ENCODE measurements around the gene ALMS1.

The ALMS1 gene

GRCh38 chr2:73487112-73487657 lies 101.5 kb downstream of the ALMS1 start:
- TF ChIP-seq EZH2 (optimal IDR thresholded peaks at IDR 0.05; ENCODE audit: low read depth, low read length): no peak
- TF ChIP-seq CTCF (IDR thresholded peaks at IDR 0.05; ENCODE audit: low read length): no peak
- no peak for TF ChIP-seq EZH2phosphoT487 (IDR thresholded peaks at IDR 0.05; ENCODE audit: low read length)
- H3K79me2 ChIP-seq (ENCODE audit: low read length): no peaks in the 10 kb centered on the region
- no peaks in the 10 kb centered on the region for H3K27me3 ChIP-seq (replicated peaks; ENCODE audit: insufficient read depth, low read length)
- H2AFZ ChIP-seq (ENCODE audit: low read length): no peak overlapping the region
- no peaks in the 10 kb centered on the region for H3F3A ChIP-seq (ENCODE audit: insufficient read depth, low read length)
- H3K9ac ChIP-seq (ENCODE audit: low read length): no peak overlapping the region
- H4K20me1 ChIP-seq (ENCODE audit: insufficient read depth, low read length): no peaks in the 10 kb centered on the region
- H3K9me2 ChIP-seq (replicated peaks; ENCODE audit: insufficient read depth, low read length): no peaks in the 10 kb centered on the region
- H3K4me2 ChIP-seq (ENCODE audit: low read depth, low read length): no peak overlapping the region
- DNase-seq: no peak
- no peak overlapping the region for H3K4me3 ChIP-seq (ENCODE audit: low read length)
- H3K27ac ChIP-seq (ENCODE audit: low read length): no peak overlapping the region
- H3K9me3 ChIP-seq (replicated peaks; ENCODE audit: insufficient read depth, low read length): no peaks in the 10 kb centered on the region
- H3K4me1 ChIP-seq (ENCODE audit: low read length): no peaks in the 10 kb centered on the region
- H3K36me3 ChIP-seq (replicated peaks; ENCODE audit: insufficient read depth, low read length): no peaks in the 10 kb centered on the region

- no peaks in the 10 kb centered on the region for H4K20me1 ChIP-seq (ENCODE audit: insufficient read depth, low read length)
- no peak overlapping the region for H3K4me3 ChIP-seq (ENCODE audit: low read length)
- no peak overlapping the region for H3K9ac ChIP-seq (ENCODE audit: low read length)
- no peaks in the 10 kb centered on the region for H3K27me3 ChIP-seq (replicated peaks; ENCODE audit: insufficient read depth, low read length)
- no peaks in the 10 kb centered on the region for H3K36me3 ChIP-seq (replicated peaks; ENCODE audit: insufficient read depth, low read length)
- H2AFZ ChIP-seq (ENCODE audit: low read length): no peak overlapping the region
- TF ChIP-seq EZH2phosphoT487 (IDR thresholded peaks at IDR 0.05; ENCODE audit: low read length) (no peak), EZH2 (optimal IDR thresholded peaks at IDR 0.05; ENCODE audit: low read depth, low read length) (no peak), CTCF (IDR thresholded peaks at IDR 0.05; ENCODE audit: low read length) (no peak)
- no peaks in the 10 kb centered on the region for H3K4me1 ChIP-seq (ENCODE audit: low read length)
- H3F3A ChIP-seq (ENCODE audit: insufficient read depth, low read length): no peaks in the 10 kb centered on the region
- no peak overlapping the region for H3K4me2 ChIP-seq (ENCODE audit: low read depth, low read length)
- H3K9me3 ChIP-seq (replicated peaks; ENCODE audit: insufficient read depth, low read length): no peaks in the 10 kb centered on the region
- H3K27ac ChIP-seq (ENCODE audit: low read length): no peak overlapping the region
- DNase-seq: no peak
- no peaks in the 10 kb centered on the region for H3K9me2 ChIP-seq (replicated peaks; ENCODE audit: insufficient read depth, low read length)
- H3K79me2 ChIP-seq (ENCODE audit: low read length): no peaks in the 10 kb centered on the region
Observed at GRCh38 chr2:73488079-73488478, 102.4 kb downstream of the ALMS1 start.

GRCh38 chr2:73489053-73489452 lies 103.4 kb downstream of the ALMS1 start:
- Histone ChIP-seq H3K9me3 (replicated peaks; ENCODE audit: insufficient read depth, low read length) (no peaks in the 10 kb centered on the region), H3K27ac (ENCODE audit: low read length) (no peak overlapping the region), H3K27me3 (replicated peaks; ENCODE audit: insufficient read depth, low read length) (no peaks in the 10 kb centered on the region), H4K20me1 (ENCODE audit: insufficient read depth, low read length) (no peaks in the 10 kb centered on the region), H2AFZ (ENCODE audit: low read length) (no peak overlapping the region), H3K79me2 (ENCODE audit: low read length) (no peaks in the 10 kb centered on the region), H3K9ac (ENCODE audit: low read length) (no peak overlapping the region), H3K9me2 (replicated peaks; ENCODE audit: insufficient read depth, low read length) (no peaks in the 10 kb centered on the region), H3K4me3 (ENCODE audit: low read length) (no peak overlapping the region), H3K4me1 (ENCODE audit: low read length) (no peaks in the 10 kb centered on the region), H3K4me2 (ENCODE audit: low read depth, low read length) (no peak overlapping the region), H3F3A (ENCODE audit: insufficient read depth, low read length) (no peaks in the 10 kb centered on the region), H3K36me3 (replicated peaks; ENCODE audit: insufficient read depth, low read length) (no peaks in the 10 kb centered on the region)
- TF ChIP-seq EZH2phosphoT487 (IDR thresholded peaks at IDR 0.05; ENCODE audit: low read length) (no peak), EZH2 (optimal IDR thresholded peaks at IDR 0.05; ENCODE audit: low read depth, low read length) (no peak), CTCF (IDR thresholded peaks at IDR 0.05; ENCODE audit: low read length) (no peak)
- peak; percentile 15 for DNase-seq
